GM23338 (cell line): Measurements from ENCODE around the gene FRMD4A. TPM values are rescaled to one million over a fixed set of nuclear protein-coding genes. Genes with fewer than 3 reads are reported as not detected.
"Not testable (repeated sequence)": the region's sequence is repeated elsewhere in the genome, so short reads cannot be mapped to it uniquely, and the experiment has no call there.

Source experiments
- ATAC-seq: fragments of 200-7000 bp; cut with Tn5 transposase; 3 replicates; pipeline ENCODE4 v1.9.1; 2020
- DNase-seq: peaks from one replicate; pipeline ENCODE4 v3.0.0-alpha.2; 2015; ENCODE audit warnings: low spot score
- H2AFZ ChIP-seq: fragments of 200-600 bp; sonication (generic); 2 replicates; pipeline ENCODE4 v1.8.0; 2016; ENCODE audit warnings: antibody characterized with exemption, mild to moderate bottlenecking, moderate library complexity
- H3F3A ChIP-seq: fragments of 200-600 bp; sonication (generic); replicated peaks from 2 replicates; pipeline ENCODE4 v1.8.0; 2017; ENCODE audit warnings: antibody characterized with exemption, mixed run types, low read depth
- H3K27ac ChIP-seq: fragments of 200-600 bp; sonication (generic); 2 replicates; pipeline ENCODE4 v1.6.1; 2016; ENCODE audit warnings: low read depth
- H3K27me3 ChIP-seq: fragments of 200-600 bp; sonication (generic); 2 replicates; pipeline ENCODE4 v1.8.0; 2016; ENCODE audit warnings: mild to moderate bottlenecking, mixed run types, moderate library complexity; ENCODE audit not compliant: insufficient read depth
- H3K36me3 ChIP-seq: fragments of 200-600 bp; sonication (generic); 2 replicates; pipeline ENCODE4 v1.8.0; 2016; ENCODE audit warnings: mild to moderate bottlenecking; ENCODE audit not compliant: insufficient read depth
- H3K4me1 ChIP-seq: fragments of 200-600 bp; sonication (generic); 2 replicates; pipeline ENCODE4 v1.8.0; 2016; ENCODE audit warnings: mild to moderate bottlenecking, moderate library complexity; ENCODE audit not compliant: insufficient read depth
- H3K4me2 ChIP-seq: fragments of 200-600 bp; sonication (generic); 2 replicates; pipeline ENCODE4 v1.7.1; 2017; ENCODE audit warnings: mixed run types
- H3K4me3 ChIP-seq: fragments of 200-600 bp; sonication (generic); 2 replicates; pipeline ENCODE4 v1.6.1; 2016; ENCODE audit warnings: mixed run types
- H3K79me2 ChIP-seq: fragments of 200-600 bp; sonication (generic); replicated peaks from 2 replicates; pipeline ENCODE4 v1.8.0; 2017; ENCODE audit warnings: mild to moderate bottlenecking; ENCODE audit not compliant: insufficient read depth
- H3K9me2 ChIP-seq: fragments of 200-600 bp; sonication (generic); 2 replicates; pipeline ENCODE4 v1.8.0; 2017; ENCODE audit not compliant: insufficient read depth
- H4K20me1 ChIP-seq: fragments of 200-600 bp; sonication (generic); replicated peaks from 2 replicates; pipeline ENCODE4 v1.8.0; 2017; ENCODE audit warnings: mild to moderate bottlenecking; ENCODE audit not compliant: insufficient read depth
- H3K27ac Mint-ChIP-seq: 2 replicates; pipeline ENCODE4 v1.8.0; 2020; ENCODE audit warnings: inconsistent platforms, mild to moderate bottlenecking, moderate library complexity, mixed read lengths
- H3K27me3 Mint-ChIP-seq: 3 replicates; pipeline ENCODE4 v1.8.0; 2022; ENCODE audit warnings: low read depth, mild to moderate bottlenecking, moderate library complexity, mixed read lengths, inconsistent platforms; ENCODE audit not compliant: insufficient read depth, poor library complexity
- H3K36me3 Mint-ChIP-seq: 3 replicates; pipeline ENCODE4 v1.8.0; 2021; ENCODE audit warnings: low read depth, mild to moderate bottlenecking, inconsistent platforms, moderate library complexity, mixed read lengths
- H3K4me1 Mint-ChIP-seq: 3 replicates; pipeline ENCODE4 v1.8.0; 2020; ENCODE audit warnings: mild to moderate bottlenecking, inconsistent platforms, mixed read lengths
- H3K4me3 Mint-ChIP-seq: 3 replicates; pipeline ENCODE4 v1.8.0; 2021; ENCODE audit warnings: moderate library complexity, mild to moderate bottlenecking, inconsistent platforms, mixed read lengths
- H3K9me3 Mint-ChIP-seq: 3 replicates; pipeline ENCODE4 v1.8.0; 2020; ENCODE audit warnings: moderate library complexity, mild to moderate bottlenecking, inconsistent platforms, mixed read lengths
- EZH2 ChIP-seq: fragments of 200-600 bp; sonication (generic); IDR thresholded peaks from one replicate; pipeline ENCODE4 v1.8.0; 2017; ENCODE audit warnings: antibody characterized with exemption, mild to moderate bottlenecking, low read depth; ENCODE audit not compliant: unreplicated experiment
- EZH2phosphoT487 ChIP-seq: fragments of 200-600 bp; sonication (generic); IDR thresholded peaks from one replicate; pipeline ENCODE4 v1.8.1; 2018; ENCODE audit warnings: antibody characterized with exemption; ENCODE audit not compliant: unreplicated experiment
- JUNB ChIP-seq: IDR thresholded peaks from one replicate; pipeline ENCODE4 v1.6.1; 2016; ENCODE audit warnings: antibody characterized with exemption; ENCODE audit not compliant: unreplicated experiment
- NANOG ChIP-seq: IDR thresholded peaks from 2 replicates; pipeline ENCODE4 v1.6.1; 2016; ENCODE audit warnings: antibody characterized with exemption, borderline replicate concordance
- POLR2AphosphoS5 ChIP-seq: IDR thresholded peaks from 2 replicates; pipeline ENCODE4 v1.6.1; 2016; ENCODE audit warnings: antibody characterized with exemption, low read depth
- STAT1 ChIP-seq: IDR thresholded peaks from one replicate; pipeline ENCODE4 v1.6.1; 2016; ENCODE audit warnings: antibody characterized with exemption; ENCODE audit not compliant: unreplicated experiment
- polyA plus RNA-seq: library from polyadenylated mRNA; unstranded; fragments of >200 nt; fragmentation: Nextera tagmentation; extraction: Ambion mirVana; gene quantifications from 2 replicates; pipeline ENCODE4 v1.2.1, GENCODE V29; 2016
- total RNA-seq: library from RNA; depleted of rRNA; stranded (reverse); fragments of >200 nt; shearing (Covaris generic); gene quantifications from 2 replicates; pipeline ENCODE4 v1.2.3, GENCODE V29; 2014
- TF ChIP-seq, protein P1 (sequence below), 2 experiments: fragments of 200-600 bp in 1 of 2; sonication (generic) in 1 of 2; conservative IDR thresholded peaks; 2 replicates each; pipeline versions ENCODE4 v1.5.1 to v1.6.1; 2016 to 2017; ENCODE audit warnings: antibody characterized with exemption in 2 of 2, low read depth in 2 of 2, mild to moderate bottlenecking in 2 of 2, moderate library complexity in 1 of 2

FRMD4A gene
- total and polyA plus RNA-seq, 2 experiments from 2014 or later = 14.0 to 20.1 TPM

DNA sequence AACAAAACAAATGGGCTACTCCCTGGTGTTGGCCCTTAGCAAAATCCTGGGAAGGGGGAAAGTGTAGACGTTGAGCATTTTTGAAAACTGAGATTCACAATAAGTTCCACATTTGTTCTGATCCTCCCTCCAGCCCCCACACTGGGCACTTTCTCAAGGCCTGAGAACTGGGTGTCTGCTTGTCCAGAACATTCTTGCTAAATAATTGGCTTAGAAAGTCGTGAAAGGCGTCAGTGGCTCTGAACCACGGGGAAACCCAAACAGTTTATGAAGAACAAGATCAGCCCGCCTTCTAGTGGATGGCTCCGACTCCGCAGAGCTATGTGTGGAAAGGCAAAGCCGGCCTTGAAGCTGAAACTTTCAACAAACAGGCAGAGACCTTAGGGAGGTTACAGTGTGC, 373.9 kb downstream of the FRMD4A start:
- no peak overlapping the region for H3K4me3 ChIP-seq
- peak overlapping the region; percentile 88 for H2AFZ ChIP-seq
- H3K27ac ChIP-seq = no peak overlapping the region
- 0 out of 2 replicates have a peak, but pooled peaks cover 5% of the 10 kb centered on the region for H3K9me2 ChIP-seq
- DNase-seq = peak; percentile 59
- no peaks in the 10 kb centered on the region for H4K20me1 ChIP-seq
- Mint-ChIP-seq H3K9me3 (peaks cover 4% of the 10 kb centered on the region; the same call in 2 of the 3 replicates), H3K36me3 (peaks cover 4% of the 10 kb centered on the region; the same call in 1 of the 3 replicates), H3K4me1 (peaks cover 29% of the 10 kb centered on the region), H3K4me3 (no peak overlapping the region), H3K27ac (no peak overlapping the region; the same call in 1 of the 2 replicates), H3K27me3 (no peaks in the 10 kb centered on the region)
- no peak overlapping the region for H3K4me2 ChIP-seq
- H3K4me1 ChIP-seq = peaks cover 3% of the 10 kb centered on the region; the same call in 1 of the 2 replicates
- TF ChIP-seq, protein P1, sequence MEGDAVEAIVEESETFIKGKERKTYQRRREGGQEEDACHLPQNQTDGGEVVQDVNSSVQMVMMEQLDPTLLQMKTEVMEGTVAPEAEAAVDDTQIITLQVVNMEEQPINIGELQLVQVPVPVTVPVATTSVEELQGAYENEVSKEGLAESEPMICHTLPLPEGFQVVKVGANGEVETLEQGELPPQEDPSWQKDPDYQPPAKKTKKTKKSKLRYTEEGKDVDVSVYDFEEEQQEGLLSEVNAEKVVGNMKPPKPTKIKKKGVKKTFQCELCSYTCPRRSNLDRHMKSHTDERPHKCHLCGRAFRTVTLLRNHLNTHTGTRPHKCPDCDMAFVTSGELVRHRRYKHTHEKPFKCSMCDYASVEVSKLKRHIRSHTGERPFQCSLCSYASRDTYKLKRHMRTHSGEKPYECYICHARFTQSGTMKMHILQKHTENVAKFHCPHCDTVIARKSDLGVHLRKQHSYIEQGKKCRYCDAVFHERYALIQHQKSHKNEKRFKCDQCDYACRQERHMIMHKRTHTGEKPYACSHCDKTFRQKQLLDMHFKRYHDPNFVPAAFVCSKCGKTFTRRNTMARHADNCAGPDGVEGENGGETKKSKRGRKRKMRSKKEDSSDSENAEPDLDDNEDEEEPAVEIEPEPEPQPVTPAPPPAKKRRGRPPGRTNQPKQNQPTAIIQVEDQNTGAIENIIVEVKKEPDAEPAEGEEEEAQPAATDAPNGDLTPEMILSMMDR (conservative IDR thresholded peaks at IDR 0.05; ENCODE audit: low read depth in 2 of 2) = peak in 1 of 2 experiments; percentile 53; a peak in 3 of 4 replicates
- no peak for TF ChIP-seq POLR2AphosphoS5
- H3K27me3 ChIP-seq = no peaks in the 10 kb centered on the region
- peak; percentile 71 for ATAC-seq
- no peaks in the 10 kb centered on the region for H3F3A ChIP-seq
- H3K36me3 ChIP-seq = no peaks in the 10 kb centered on the region
- H3K79me2 ChIP-seq = no peaks in the 10 kb centered on the region

DNA sequence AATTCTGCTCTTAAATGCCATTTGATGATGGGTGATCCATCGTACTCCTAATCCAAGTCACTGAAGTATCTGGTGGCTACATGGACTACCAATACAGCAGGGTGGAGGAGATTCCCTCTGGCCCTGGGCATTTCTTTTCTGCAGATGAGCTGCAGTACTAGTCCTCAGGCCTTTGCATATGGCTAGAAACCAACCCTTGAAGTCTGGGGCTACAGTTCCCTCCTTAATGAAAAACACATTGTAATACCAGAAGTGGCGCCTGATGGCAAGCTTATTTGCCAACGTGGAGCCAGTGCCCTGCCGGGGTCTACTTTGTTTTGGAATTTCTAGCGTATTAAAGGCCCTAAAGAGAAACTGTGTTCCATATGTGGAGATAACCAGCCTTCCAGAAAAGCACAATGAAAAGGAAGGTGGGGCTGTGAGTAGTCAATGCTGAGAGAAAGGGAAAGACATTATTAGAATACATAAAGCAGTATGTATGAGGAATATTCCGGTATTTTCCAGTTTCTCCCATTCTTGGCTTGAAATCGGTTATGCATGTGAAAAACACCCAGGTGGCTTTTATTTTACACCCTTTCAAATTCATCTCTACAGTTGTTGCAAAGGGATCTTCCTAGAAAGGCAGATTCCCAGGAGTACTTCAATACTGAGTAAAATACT, 375.2 kb downstream of the FRMD4A start:
- Histone ChIP-seq H4K20me1 (no peaks in the 10 kb centered on the region), H3K27me3 (no peaks in the 10 kb centered on the region), H2AFZ (0 out of 2 replicates have a peak overlapping the region, but pooled peaks have one; percentile 10), H3K4me3 (no peak overlapping the region), H3K4me2 (no peak overlapping the region), H3F3A (no peaks in the 10 kb centered on the region), H3K36me3 (no peaks in the 10 kb centered on the region), H3K4me1 (peaks cover 3% of the 10 kb centered on the region; the same call in 1 of the 2 replicates), H3K9me2 (0 out of 2 replicates have a peak, but pooled peaks cover 5% of the 10 kb centered on the region), H3K27ac (no peak overlapping the region), H3K79me2 (no peaks in the 10 kb centered on the region)
- H3K36me3 Mint-ChIP-seq = peaks cover 4% of the 10 kb centered on the region; the same call in 1 of the 3 replicates
- DNase-seq = no peak
- no peaks in the 10 kb centered on the region for H3K27me3 Mint-ChIP-seq
- TF ChIP-seq STAT1 = no peak
- no peak for TF ChIP-seq EZH2
- no peak for TF ChIP-seq JUNB
- TF ChIP-seq NANOG = no peak
- no peak for TF ChIP-seq EZH2phosphoT487
- TF ChIP-seq POLR2AphosphoS5 = no peak
- H3K4me3 Mint-ChIP-seq = no peak overlapping the region
- H3K27ac Mint-ChIP-seq = no peak overlapping the region
- H3K4me1 Mint-ChIP-seq = peaks cover 25% of the 10 kb centered on the region
- peaks cover 4% of the 10 kb centered on the region; the same call in 2 of the 3 replicates for H3K9me3 Mint-ChIP-seq
- ATAC-seq = no peak

DNA sequence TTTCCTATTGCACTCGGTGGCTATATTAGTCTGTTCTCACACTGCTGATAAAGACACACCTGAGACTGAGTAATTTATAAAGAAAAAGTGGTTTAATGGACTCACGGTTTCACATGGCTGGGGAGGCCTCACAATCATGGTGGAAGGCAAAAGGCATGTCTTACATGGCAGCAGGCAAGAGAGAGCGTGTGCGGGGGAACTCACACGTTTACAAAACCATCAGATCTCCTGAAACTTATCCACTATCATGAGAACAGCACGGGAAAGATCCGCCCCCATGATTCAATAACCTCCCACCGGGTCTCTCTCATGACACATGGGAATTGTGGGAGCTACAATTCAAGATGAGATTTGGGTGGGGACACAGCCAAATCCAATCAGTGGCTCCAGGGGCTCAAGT, 376.5 kb downstream of the FRMD4A start:
- ATAC-seq, H3K9me2 ChIP-seq, H3K27ac ChIP-seq, H3K4me3 Mint-ChIP-seq, H3K9me3 Mint-ChIP-seq, H3K27me3 ChIP-seq, H3K4me3 ChIP-seq, H4K20me1 ChIP-seq, H3K36me3 Mint-ChIP-seq, H3K79me2 ChIP-seq, H3K27ac Mint-ChIP-seq, H3K36me3 ChIP-seq, H2AFZ ChIP-seq, H3K4me1 ChIP-seq, DNase-seq, H3F3A ChIP-seq, H3K4me2 ChIP-seq, H3K27me3 Mint-ChIP-seq: not testable (repeated sequence)
- peaks cover 14% of the 10 kb centered on the region for H3K4me1 Mint-ChIP-seq
